Measurements from ENCODE around the gene WDR70.

- no peak for TF ChIP-seq CTCF (IDR thresholded peaks at IDR 0.05)
- no peak for TF ChIP-seq POLR2A (IDR thresholded peaks at IDR 0.05)
Measured at GRCh38 chr5:37575541-37576489, 196.7 kb downstream of the WDR70 start.

Data from Peyer's patch (tissue), 4 donors.